GM10248 (cell line): Measurements from ENCODE around the gene ASPRV1.

Experiments used
- CTCF ChIA-PET: fragments of 300-600 bp; sonication (Branson Sonifier 250); formaldehyde crosslinking; extraction: SDS; loops from one replicate; lab custom pipeline; 2021; ENCODE audit warnings: antibody characterized with exemption; lab: Yijun Ruan, JAX
- POLR2A ChIA-PET: fragments of 350-650 bp; sonication (Branson Sonifier 250); formaldehyde crosslinking; extraction: SDS; loops from one replicate; lab custom pipeline; 2020; ENCODE audit warnings: antibody characterized with exemption; lab: Yijun Ruan, JAX
- DNase-seq: peaks from one replicate; pipeline ENCODE4 v3.0.0; 2012; ENCODE audit errors: extremely low spot score
- TF ChIP-seq, protein P1 (sequence below): IDR thresholded peaks from 2 replicates; pipeline ENCODE4 v1.5.1; 2012; ENCODE audit warnings: mild to moderate bottlenecking, low read depth; ENCODE audit errors: extremely low read depth, missing control alignments, control extremely low read depth

ASPRV1 gene

GRCh38 chr2:69997015-69997830 lies 35.8 kb upstream of the ASPRV1 start:
- TF ChIP-seq, protein P1, sequence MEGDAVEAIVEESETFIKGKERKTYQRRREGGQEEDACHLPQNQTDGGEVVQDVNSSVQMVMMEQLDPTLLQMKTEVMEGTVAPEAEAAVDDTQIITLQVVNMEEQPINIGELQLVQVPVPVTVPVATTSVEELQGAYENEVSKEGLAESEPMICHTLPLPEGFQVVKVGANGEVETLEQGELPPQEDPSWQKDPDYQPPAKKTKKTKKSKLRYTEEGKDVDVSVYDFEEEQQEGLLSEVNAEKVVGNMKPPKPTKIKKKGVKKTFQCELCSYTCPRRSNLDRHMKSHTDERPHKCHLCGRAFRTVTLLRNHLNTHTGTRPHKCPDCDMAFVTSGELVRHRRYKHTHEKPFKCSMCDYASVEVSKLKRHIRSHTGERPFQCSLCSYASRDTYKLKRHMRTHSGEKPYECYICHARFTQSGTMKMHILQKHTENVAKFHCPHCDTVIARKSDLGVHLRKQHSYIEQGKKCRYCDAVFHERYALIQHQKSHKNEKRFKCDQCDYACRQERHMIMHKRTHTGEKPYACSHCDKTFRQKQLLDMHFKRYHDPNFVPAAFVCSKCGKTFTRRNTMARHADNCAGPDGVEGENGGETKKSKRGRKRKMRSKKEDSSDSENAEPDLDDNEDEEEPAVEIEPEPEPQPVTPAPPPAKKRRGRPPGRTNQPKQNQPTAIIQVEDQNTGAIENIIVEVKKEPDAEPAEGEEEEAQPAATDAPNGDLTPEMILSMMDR, result no peak
- ChIA-PET POLR2A (interaction anchor here (0.6 kb wide), 1 partner anchor 65 kb away, joined by 3 read pairs; no protein-coding TSS in a partner anchor), CTCF (interaction anchor here (1.1 to 1.5 kb wide), 2 partner anchors 13 to 37 kb away, joined by 3 read pairs; no protein-coding TSS in a partner anchor)
- DNase-seq, result no peak

DNA sequence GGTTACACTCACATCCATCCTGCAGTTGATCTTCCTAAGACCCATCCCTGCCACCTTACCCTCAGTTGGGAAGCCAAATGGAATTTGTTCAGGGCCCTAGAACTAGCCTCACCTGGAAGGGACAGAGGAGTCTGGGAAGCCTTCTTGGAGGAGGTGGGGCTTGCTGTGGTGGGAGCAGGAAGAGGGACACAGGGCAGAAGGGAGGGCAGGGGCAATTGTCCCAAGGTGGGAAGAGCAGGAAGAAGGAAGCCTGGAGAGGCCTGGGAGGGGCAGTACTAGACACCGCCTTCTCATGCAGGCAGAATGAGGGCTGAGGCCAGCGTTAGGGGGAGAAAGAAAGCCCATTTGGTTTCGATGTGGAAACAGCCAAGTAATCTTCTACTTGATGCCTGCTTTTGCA lies 34.1 kb upstream of the ASPRV1 start:
- POLR2A ChIA-PET, result no interaction called here
- TF ChIP-seq, protein P1, result no peak
- CTCF ChIA-PET, result no interaction called here
- DNase-seq, result no peak

GRCh38 chr2:69994166-69994565 lies 32.7 kb upstream of the ASPRV1 start:
- CTCF ChIA-PET, result interaction anchor here (1.2 kb wide), 1 partner anchor 30 kb away, joined by 4 read pairs; no protein-coding TSS in a partner anchor
- no peak for DNase-seq
- TF ChIP-seq, protein P1, result no peak
- POLR2A ChIA-PET, result no interaction called here

DNA sequence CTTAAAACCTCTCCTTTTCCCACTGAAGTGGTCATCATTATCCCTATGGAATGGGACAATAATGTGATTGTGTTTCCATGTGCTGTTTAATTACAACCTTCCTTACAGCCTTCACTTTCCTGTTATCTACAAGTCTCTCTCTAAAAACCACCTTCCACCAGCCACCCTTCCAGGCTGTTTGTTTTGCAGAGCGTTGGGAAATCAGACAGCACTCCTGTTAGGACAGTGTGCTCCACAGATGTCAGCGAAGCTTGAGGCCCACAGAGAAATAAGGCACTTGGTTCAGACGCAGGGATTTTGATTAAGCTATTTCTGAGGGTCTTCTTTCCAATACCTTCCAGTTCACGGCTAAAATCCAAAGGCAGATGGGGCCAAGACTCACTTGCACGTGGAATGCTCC lies 32.3 kb upstream of the ASPRV1 start:
- no peak for DNase-seq
- TF ChIP-seq, protein P1, result no peak
- POLR2A ChIA-PET, result no interaction called here
- CTCF ChIA-PET, result interaction anchor here (1.2 kb wide), 1 partner anchor 30 kb away, joined by 4 read pairs; no protein-coding TSS in a partner anchor

- POLR2A ChIA-PET, result no interaction called here
- TF ChIP-seq, protein P1, result no peak
- no peak for DNase-seq
- CTCF ChIA-PET, result no interaction called here
Measured at GRCh38 chr2:69993048-69993565, 31.7 kb upstream of the ASPRV1 start.

- TF ChIP-seq, protein P1, result no peak
- ChIA-PET POLR2A (no interaction called here), CTCF (no interaction called here)
- DNase-seq, result no peak
Measured at GRCh38 chr2:69992310-69993047, 31.0 kb upstream of the ASPRV1 start.
